ENCODE results near the gene ZNF117.

DNA sequence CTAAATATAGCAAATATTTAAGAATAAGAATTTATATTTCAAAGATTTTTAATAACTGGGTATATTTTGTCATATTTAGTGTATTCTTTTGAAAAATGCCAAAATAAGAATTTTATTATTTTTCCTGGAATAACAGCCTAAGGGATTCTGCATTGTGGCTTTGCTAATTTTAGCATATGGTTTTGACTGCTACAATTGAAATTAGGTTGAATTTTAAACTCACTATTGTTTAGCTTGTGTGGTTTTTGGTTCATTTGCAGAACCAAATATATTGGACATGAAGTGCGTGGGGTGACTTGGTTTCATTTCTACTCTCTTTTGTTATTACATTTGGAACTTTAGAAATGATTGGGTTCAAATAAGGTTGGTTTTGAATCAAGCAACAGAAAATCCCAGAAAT, 52.3 kb downstream of the ZNF117 start:
- TF ChIP-seq ZNF70 (CRISPR knock-in tag; IDR thresholded peaks at IDR 0.05) = no peak
- TF ChIP-seq ZFP3 (CRISPR knock-in tag; IDR thresholded peaks at IDR 0.05) = no peak
- TF ChIP-seq, protein P1, sequence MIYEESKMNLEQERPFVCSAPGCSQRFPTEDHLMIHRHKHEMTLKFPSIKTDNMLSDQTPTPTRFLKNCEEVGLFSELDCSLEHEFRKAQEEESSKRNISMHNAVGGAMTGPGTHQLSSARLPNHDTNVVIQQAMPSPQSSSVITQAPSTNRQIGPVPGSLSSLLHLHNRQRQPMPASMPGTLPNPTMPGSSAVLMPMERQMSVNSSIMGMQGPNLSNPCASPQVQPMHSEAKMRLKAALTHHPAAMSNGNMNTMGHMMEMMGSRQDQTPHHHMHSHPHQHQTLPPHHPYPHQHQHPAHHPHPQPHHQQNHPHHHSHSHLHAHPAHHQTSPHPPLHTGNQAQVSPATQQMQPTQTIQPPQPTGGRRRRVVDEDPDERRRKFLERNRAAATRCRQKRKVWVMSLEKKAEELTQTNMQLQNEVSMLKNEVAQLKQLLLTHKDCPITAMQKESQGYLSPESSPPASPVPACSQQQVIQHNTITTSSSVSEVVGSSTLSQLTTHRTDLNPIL (CRISPR knock-in tag; IDR thresholded peaks at IDR 0.05; ENCODE audit: low read depth) = no peak
- no peak for TF ChIP-seq ZC3H10 (CRISPR knock-in tag; IDR thresholded peaks at IDR 0.05)
- no peak for TF ChIP-seq SNAI2 (CRISPR knock-in tag; IDR thresholded peaks at IDR 0.05)
- TF ChIP-seq, protein P2, sequence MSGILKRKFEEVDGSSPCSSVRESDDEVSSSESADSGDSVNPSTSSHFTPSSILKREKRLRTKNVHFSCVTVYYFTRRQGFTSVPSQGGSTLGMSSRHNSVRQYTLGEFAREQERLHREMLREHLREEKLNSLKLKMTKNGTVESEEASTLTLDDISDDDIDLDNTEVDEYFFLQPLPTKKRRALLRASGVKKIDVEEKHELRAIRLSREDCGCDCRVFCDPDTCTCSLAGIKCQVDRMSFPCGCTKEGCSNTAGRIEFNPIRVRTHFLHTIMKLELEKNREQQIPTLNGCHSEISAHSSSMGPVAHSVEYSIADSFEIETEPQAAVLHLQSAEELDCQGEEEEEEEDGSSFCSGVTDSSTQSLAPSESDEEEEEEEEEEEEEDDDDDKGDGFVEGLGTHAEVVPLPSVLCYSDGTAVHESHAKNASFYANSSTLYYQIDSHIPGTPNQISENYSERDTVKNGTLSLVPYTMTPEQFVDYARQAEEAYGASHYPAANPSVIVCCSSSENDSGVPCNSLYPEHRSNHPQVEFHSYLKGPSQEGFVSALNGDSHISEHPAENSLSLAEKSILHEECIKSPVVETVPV (CRISPR knock-in tag; IDR thresholded peaks at IDR 0.05) = no peak
- TF ChIP-seq TOX (CRISPR knock-in tag; IDR thresholded peaks at IDR 0.05; ENCODE audit: borderline replicate concordance) = no peak
- no peak for TF ChIP-seq ZNF8 (CRISPR knock-in tag; IDR thresholded peaks at IDR 0.05)
- TF ChIP-seq, protein P3, sequence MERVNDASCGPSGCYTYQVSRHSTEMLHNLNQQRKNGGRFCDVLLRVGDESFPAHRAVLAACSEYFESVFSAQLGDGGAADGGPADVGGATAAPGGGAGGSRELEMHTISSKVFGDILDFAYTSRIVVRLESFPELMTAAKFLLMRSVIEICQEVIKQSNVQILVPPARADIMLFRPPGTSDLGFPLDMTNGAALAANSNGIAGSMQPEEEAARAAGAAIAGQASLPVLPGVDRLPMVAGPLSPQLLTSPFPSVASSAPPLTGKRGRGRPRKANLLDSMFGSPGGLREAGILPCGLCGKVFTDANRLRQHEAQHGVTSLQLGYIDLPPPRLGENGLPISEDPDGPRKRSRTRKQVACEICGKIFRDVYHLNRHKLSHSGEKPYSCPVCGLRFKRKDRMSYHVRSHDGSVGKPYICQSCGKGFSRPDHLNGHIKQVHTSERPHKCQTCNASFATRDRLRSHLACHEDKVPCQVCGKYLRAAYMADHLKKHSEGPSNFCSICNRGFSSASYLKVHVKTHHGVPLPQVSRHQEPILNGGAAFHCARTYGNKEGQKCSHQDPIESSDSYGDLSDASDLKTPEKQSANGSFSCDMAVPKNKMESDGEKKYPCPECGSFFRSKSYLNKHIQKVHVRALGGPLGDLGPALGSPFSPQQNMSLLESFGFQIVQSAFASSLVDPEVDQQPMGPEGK (CRISPR knock-in tag; IDR thresholded peaks at IDR 0.05; ENCODE audit: borderline replicate concordance) = no peak
- no peak for TF ChIP-seq PPARA (CRISPR knock-in tag; IDR thresholded peaks at IDR 0.05; ENCODE audit: borderline replicate concordance)
- TF ChIP-seq ARNTL (CRISPR knock-in tag; IDR thresholded peaks at IDR 0.05; ENCODE audit: borderline replicate concordance, low read depth) = no peak
- TF ChIP-seq ESRRG (CRISPR knock-in tag; IDR thresholded peaks at IDR 0.05) = no peak

All from SK-N-SH treated with all-trans-retinoic acid at 6 μM for 48 hours (cell line).